ENCODE results near the gene CDK2AP2. TPM values are rescaled to one million over a fixed set of nuclear protein-coding genes. Genes with fewer than 3 reads are reported as not detected.
A peak's percentile ranks its signal among the peaks of the same experiment; 100 is the strongest.

The CDK2AP2 gene
- total RNA-seq, 2 donors from 2014 or later = 56.7 to 59.4 TPM

DNA sequence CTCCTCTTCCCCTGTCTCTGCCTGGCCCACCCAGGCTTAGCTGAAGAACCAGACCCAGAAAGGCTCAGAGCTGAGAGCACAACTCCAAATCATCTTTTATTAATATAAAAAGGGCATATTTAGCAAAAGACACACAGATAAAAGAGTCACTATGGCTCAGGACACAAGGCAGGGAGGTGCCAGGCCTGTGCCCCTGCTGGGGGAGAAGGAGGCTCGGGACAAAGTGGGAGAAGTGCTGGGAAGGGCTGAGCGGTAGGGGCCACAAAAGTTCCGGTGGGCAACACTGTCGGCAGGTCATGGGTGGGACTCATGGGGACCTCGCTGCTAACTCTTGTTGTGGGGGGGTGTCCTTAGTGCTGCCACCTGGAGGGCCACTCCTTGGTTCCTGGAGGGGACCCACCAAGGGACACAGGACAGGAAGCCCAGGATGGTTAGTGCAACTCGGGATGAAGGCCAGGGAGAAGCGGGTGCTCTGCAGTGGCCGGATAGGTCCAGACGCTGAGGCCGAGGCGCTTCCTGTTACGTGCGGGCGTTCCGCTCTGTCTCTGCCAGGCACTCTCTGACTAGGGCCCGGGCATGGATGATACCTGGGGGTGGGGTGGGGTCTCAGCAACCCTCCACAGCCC, 1.4 kb downstream of the CDK2AP2 start:
- peak overlapping the region; percentile 97 to 99 (median 98) for H3K27ac ChIP-seq

GRCh38 chr11:67505605-67506396, 2.2 kb downstream of the CDK2AP2 start:
- DNase-seq (peak; percentile 94 to 98 (median 96)), ATAC-seq (peak; percentile 65)
- Histone ChIP-seq H3K27ac (peak overlapping the region; percentile 97 to 99 (median 98)), H3K4me3 (peak overlapping the region in 1 of 2 donors; percentile 28), H3K9me3 (no peaks in the 10 kb centered on the region), H3K36me3 (replicated peaks in 1 of 2; ENCODE audit: insufficient read depth in 1 of 2, low read depth in 2 of 2) (peaks cover 0 to 3% of the 10 kb centered on the region in 2 donors), H3K27me3 (no peaks in the 10 kb centered on the region), H3K4me1 (peaks cover 50% of the 10 kb centered on the region)
- TF ChIP-seq POLR2A (IDR thresholded peaks at IDR 0.05) = peak; percentile 75 to 85 (median 82)
- TF ChIP-seq CTCF (IDR thresholded peaks at IDR 0.05) = peak; percentile 97 to 99 (median 98)
- intact Hi-C loops (cut with DNase I) = no loop called here
- 2 to 4% methylated on average over 7 to 17 of the region's 17 CpGs for WGBS, 2 donors

More for the DNA sequence above, 1.4 kb downstream of the CDK2AP2 start:
- 36 to 51% methylated on average over 5 to 16 of the region's 16 CpGs for WGBS, 2 donors
- no peaks in the 10 kb centered on the region for H3K36me3 ChIP-seq (replicated peaks in 1 of 2; ENCODE audit: insufficient read depth in 1 of 2, low read depth in 2 of 2)
- peak in 3 of 4 donors; percentile 33 to 43 (median 35) for DNase-seq
- peak in 1 of 7 experiments; percentile 14 for TF ChIP-seq CTCF (IDR thresholded peaks at IDR 0.05)
- TF ChIP-seq POLR2A (IDR thresholded peaks at IDR 0.05) = no peak
- H3K9me3 ChIP-seq = no peaks in the 10 kb centered on the region
- H3K4me1 ChIP-seq = peaks cover 50% of the 10 kb centered on the region
- H3K4me3 ChIP-seq = peak overlapping the region in 1 of 2 donors; percentile 25
- no peaks in the 10 kb centered on the region for H3K27me3 ChIP-seq
- intact Hi-C loops (cut with DNase I) = no loop called here
- ATAC-seq = no peak

GRCh38 chr11:67504950-67505581, 2.9 kb downstream of the CDK2AP2 start, which contains the start of gene PITPNM1:
TSS of gene PITPNM1 (minus strand) at chr11:67505363. CDS start at chr11:67504180, 1,183 bp downstream.
- Histone ChIP-seq H3K36me3 (replicated peaks in 1 of 2; ENCODE audit: insufficient read depth in 1 of 2, low read depth in 2 of 2) (peaks cover 0 to 3% of the 10 kb centered on the region in 2 donors), H3K4me1 (peaks cover 50% of the 10 kb centered on the region), H3K27me3 (no peaks in the 10 kb centered on the region), H3K4me3 (peak within 1 kb of the TSS; percentile 28 to 34), H3K9me3 (no peaks in the 10 kb centered on the region), H3K27ac (peak within 1 kb of the TSS; percentile 97 to 99 (median 98))
- ATAC-seq = peak; percentile 5
- TF ChIP-seq CTCF (IDR thresholded peaks at IDR 0.05) (no peak), POLR2A (IDR thresholded peaks at IDR 0.05) (no peak)
- intact Hi-C loops (cut with DNase I) = no loop called here
- DNase-seq = peak; percentile 66 to 71 (median 68)
- WGBS, 2 donors = 0 to 2% methylated on average over 10 to 56 of the region's 58 CpGs

DNA sequence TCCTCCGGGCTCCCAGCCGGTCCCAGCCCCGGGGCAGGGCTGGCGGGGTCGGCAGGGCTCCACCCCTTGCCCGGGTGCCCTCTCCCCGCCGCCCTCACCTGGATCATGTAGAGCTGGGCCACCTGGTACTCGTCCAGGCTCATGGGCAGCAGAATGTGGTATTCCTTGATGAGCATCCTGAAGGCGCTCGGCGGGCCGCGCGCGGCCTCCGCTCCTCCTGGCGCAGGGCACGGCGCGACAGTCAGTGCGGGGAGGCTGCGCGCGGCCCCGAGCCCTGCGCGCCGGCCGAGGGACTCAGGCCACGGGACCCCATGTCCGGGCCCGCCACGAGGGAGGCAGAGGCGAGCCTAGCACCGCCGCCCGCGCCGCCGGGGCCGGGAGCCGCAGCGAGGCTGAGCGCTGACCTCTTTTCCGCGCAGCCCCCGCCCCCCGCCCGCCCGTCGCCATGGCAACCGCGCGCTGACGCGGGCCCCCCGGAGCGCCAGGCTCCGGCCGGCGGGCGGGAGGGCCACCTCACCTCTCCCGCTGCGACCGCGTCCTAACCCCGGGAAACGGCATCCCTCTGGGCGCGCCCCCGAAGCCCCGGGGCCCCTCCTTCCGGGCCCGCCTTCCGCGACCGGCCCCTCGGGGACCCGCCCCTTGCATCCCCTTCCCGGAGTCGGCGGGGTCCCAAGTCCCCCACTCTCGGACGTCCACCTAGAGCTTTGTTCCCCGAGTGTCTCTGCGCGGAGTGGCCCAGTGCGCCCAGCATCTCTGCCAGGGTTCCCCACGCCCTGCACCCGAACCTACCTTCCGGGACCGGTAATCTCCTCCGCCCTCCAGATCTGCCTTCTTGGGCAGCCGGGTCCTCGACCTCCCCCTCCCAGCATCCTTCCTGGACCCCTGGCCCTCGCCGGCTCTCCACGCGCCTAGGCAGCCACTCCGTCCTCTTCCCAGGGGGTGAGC, 3.7 kb downstream of the CDK2AP2 start:
- H3K9me3 ChIP-seq = no peaks in the 10 kb centered on the region
- H3K27me3 ChIP-seq = no peaks in the 10 kb centered on the region
- TF ChIP-seq CTCF (IDR thresholded peaks at IDR 0.05) (no peak), POLR2A (IDR thresholded peaks at IDR 0.05) (peak in 1 of 3 donors; percentile 36)
- WGBS, 2 donors = 0 to 5% methylated on average over 8 to 69 of the region's 101 CpGs
- H3K4me1 ChIP-seq = peaks cover 50% of the 10 kb centered on the region
- DNase-seq (peak; percentile 34 to 50 (median 44)), ATAC-seq (no peak)
- peaks cover 0 to 3% of the 10 kb centered on the region in 2 donors for H3K36me3 ChIP-seq (replicated peaks in 1 of 2; ENCODE audit: insufficient read depth in 1 of 2, low read depth in 2 of 2)
- H3K27ac ChIP-seq = peak overlapping the region; percentile 97 to 99 (median 98)
- intact Hi-C loops (cut with DNase I) = no loop called here
- peak overlapping the region; percentile 28 to 34 for H3K4me3 ChIP-seq

Data from body of pancreas (tissue), 4 donors.